GM12878 (cell line): ENCODE data around the gene IRF8. TPM values are rescaled to one million over a fixed set of nuclear protein-coding genes. Genes with fewer than 3 reads are reported as not detected.

Experiments used
- ATAC-seq: fragments of 200-7000 bp; cut with Tn5 transposase; 3 replicates; pipeline ENCODE4 v1.9.1; 2020; ENCODE audit warnings: mild to moderate bottlenecking, moderate library complexity
- BruUV-seq: library from RNA; stranded (reverse); fragments of 400-500 nt; replicated peaks from 2 replicates; lab custom pipeline; 2021; lab: Mats Ljungman, UMichigan
- CTCF ChIA-PET: fragments of 300-600 bp; sonication (Branson Sonifier 250); formaldehyde crosslinking; extraction: SDS; loops from one replicate; lab custom pipeline; 2021; ENCODE audit warnings: inconsistent platforms; lab: Yijun Ruan, JAX
- POLR2A ChIA-PET: fragments of 350-600 bp; formaldehyde crosslinking; extraction: SDS; loops from one replicate; lab custom pipeline; 2021; ENCODE audit warnings: inconsistent platforms; lab: Charles Lee
- RAD21 ChIA-PET: fragments of 300-600 bp; sonication (Branson Sonifier 250); formaldehyde crosslinking; loops from one replicate; lab custom pipeline; 2023; ENCODE audit warnings: antibody characterized with exemption; ENCODE audit not compliant: unreplicated experiment; lab: Charles Lee
- SMC1A ChIA-PET: fragments of 300-600 bp; sonication (Branson Sonifier 250); formaldehyde crosslinking; loops from one replicate; lab custom pipeline; 2023; ENCODE audit not compliant: unreplicated experiment, uncharacterized antibody; lab: Charles Lee
- DNase-seq: peaks from one replicate; pipeline ENCODE4 v3.0.0-alpha.2; 2011; ENCODE audit warnings: low read depth, low spot score
- FAIRE-seq: peaks from 3 replicates; lab custom pipeline; 2011; peaks lifted over from hg19 to GRCh38; lab: Jason Lieb, UNC
- H2AFZ ChIP-seq: 2 replicates; pipeline ENCODE4 v1.6.0; 2011; ENCODE audit warnings: low read depth, low read length, control low read depth; ENCODE audit not compliant: control insufficient read depth
- H3K27ac ChIP-seq: 2 replicates; pipeline ENCODE4 v1.5.1; 2011; ENCODE audit warnings: control low read depth; ENCODE audit not compliant: control insufficient read depth, insufficient read depth
- H3K27me3 ChIP-seq, 2 experiments: replicated peaks in 1 of 2; 2 replicates each; pipeline versions ENCODE4 v1.6.0 to v1.6.1; 2011; ENCODE audit warnings: low read length in 1 of 2; ENCODE audit not compliant: control insufficient read depth in 2 of 2, insufficient read depth in 2 of 2
- H3K36me3 ChIP-seq, 2 experiments: 2 replicates each; pipeline ENCODE4 v1.5.1; 2011; ENCODE audit warnings: low read length in 1 of 2; ENCODE audit not compliant: control insufficient read depth in 2 of 2, insufficient read depth in 2 of 2
- H3K4me1 ChIP-seq: 2 replicates; pipeline ENCODE4 v1.6.1; 2011; ENCODE audit warnings: mild to moderate bottlenecking, low read length, moderate library complexity, mixed read lengths; ENCODE audit not compliant: control insufficient read depth, insufficient read depth
- H3K4me2 ChIP-seq: 2 replicates; pipeline ENCODE4 v1.6.0; 2011; ENCODE audit warnings: control low read depth; ENCODE audit not compliant: control insufficient read depth, insufficient read depth
- H3K4me3 ChIP-seq: fragments of 200-600 bp; sonication (generic); 2 replicates; pipeline ENCODE4 v1.5.1; 2016
- H3K79me2 ChIP-seq: 2 replicates; pipeline ENCODE4 v1.6.0; 2011; ENCODE audit warnings: low read length; ENCODE audit not compliant: control insufficient read depth, insufficient read depth
- H3K9ac ChIP-seq: 2 replicates; pipeline ENCODE4 v1.8.0; 2011; ENCODE audit warnings: low read length, control low read depth, mixed read lengths; ENCODE audit not compliant: control insufficient read depth, insufficient read depth
- H3K9me3 ChIP-seq: replicated peaks from 3 replicates; pipeline ENCODE4 v1.5.1; 2011; ENCODE audit warnings: mild to moderate bottlenecking, low read length; ENCODE audit not compliant: control insufficient read depth, insufficient read depth
- H4K20me1 ChIP-seq: 2 replicates; pipeline ENCODE4 v1.6.0; 2011; ENCODE audit not compliant: control insufficient read depth, insufficient read depth
- ATF3 ChIP-seq: IDR thresholded peaks from 2 replicates; pipeline ENCODE4 v1.6.1; 2011; ENCODE audit warnings: low read depth, mild to moderate bottlenecking, low read length, moderate library complexity, borderline replicate concordance; ENCODE audit errors: extremely low read depth
- BHLHE40 ChIP-seq, 2 experiments: fragments of 450-650 bp in 1 of 2; IDR thresholded peaks; 2 replicates each; pipeline ENCODE4 v1.6.1; 2011 to 2017; ENCODE audit warnings: low read depth in 2 of 2, borderline replicate concordance in 1 of 2, improper control_type of control experiment in 1 of 2, low read length in 1 of 2, mild to moderate bottlenecking in 1 of 2
- CBX3 ChIP-seq: fragments of 200-600 bp; sonication (generic); IDR thresholded peaks from 2 replicates; pipeline ENCODE4 v1.6.1; 2016; ENCODE audit warnings: low read depth, borderline replicate concordance
- CBX5 ChIP-seq: sonication (generic); IDR thresholded peaks from 2 replicates; pipeline ENCODE4 v1.6.1; 2016; ENCODE audit warnings: low read depth, moderate library complexity, mild to moderate bottlenecking, inconsistent platforms
- ETV6 ChIP-seq, 2 experiments: fragments of 450-650 bp in 1 of 2; IDR thresholded peaks in 1 of 2; conservative IDR thresholded peaks in 1 of 2; 2 replicates each; pipeline ENCODE4 v1.6.1; 2014; ENCODE audit warnings: antibody characterized with exemption in 1 of 2, borderline replicate concordance in 1 of 2, low read depth in 1 of 2, mild to moderate bottlenecking in 1 of 2, moderate library complexity in 1 of 2
- HDAC2 ChIP-seq: fragments of 200-600 bp; sonication (generic); IDR thresholded peaks from 2 replicates; pipeline ENCODE4 v1.6.1; 2017
- HDAC6 ChIP-seq: fragments of 200-600 bp; sonication (generic); IDR thresholded peaks from one replicate; pipeline ENCODE4 v1.8.0; 2017; ENCODE audit warnings: antibody characterized with exemption; ENCODE audit not compliant: unreplicated experiment
- IRF3 ChIP-seq: fragments of 450-650 bp; IDR thresholded peaks from 2 replicates; pipeline ENCODE4 v1.6.1; 2014; ENCODE audit warnings: mild to moderate bottlenecking
- IRF4 ChIP-seq: IDR thresholded peaks from 2 replicates; pipeline ENCODE4 v1.6.1; 2011; ENCODE audit warnings: low read depth, low read length
- KAT2A ChIP-seq: conservative IDR thresholded peaks from 2 replicates; pipeline ENCODE4 v1.6.1; 2011; ENCODE audit warnings: low read depth, low read length; ENCODE audit not compliant: control insufficient read depth
- MEF2B ChIP-seq: fragments of 450-650 bp; IDR thresholded peaks from 2 replicates; pipeline ENCODE4 v1.6.1; 2018; ENCODE audit warnings: mild to moderate bottlenecking, moderate library complexity; ENCODE audit not compliant: partially characterized antibody, poor library complexity, severe bottlenecking
- NR2C1 ChIP-seq: fragments of 450-650 bp; IDR thresholded peaks from 2 replicates; pipeline ENCODE4 v1.6.1; 2017; ENCODE audit warnings: antibody characterized with exemption, mild to moderate bottlenecking, moderate library complexity
- RAD51 ChIP-seq: fragments of 450-650 bp; IDR thresholded peaks from 2 replicates; pipeline ENCODE4 v1.6.1; 2016; ENCODE audit warnings: moderate library complexity, mild to moderate bottlenecking, inconsistent platforms
- SKIL ChIP-seq: fragments of 450-650 bp; IDR thresholded peaks from 2 replicates; pipeline ENCODE4 v1.6.1; 2017; ENCODE audit warnings: mild to moderate bottlenecking, low read depth, inconsistent platforms; ENCODE audit not compliant: poor library complexity, severe bottlenecking
- SMAD5 ChIP-seq: IDR thresholded peaks from 2 replicates; pipeline ENCODE4 v1.6.1; 2016; ENCODE audit warnings: antibody characterized with exemption, low read depth
- TBL1XR1 ChIP-seq: IDR thresholded peaks from 2 replicates; pipeline ENCODE4 v1.6.1; 2012; ENCODE audit warnings: low read depth, low read length, improper control_type of control experiment
- ZNF622 ChIP-seq: fragments of 450-650 bp; IDR thresholded peaks from 2 replicates; pipeline ENCODE4 v1.6.1; 2017; ENCODE audit warnings: mild to moderate bottlenecking, inconsistent platforms
- WGBS: methylation state at CpG from one replicate; pipeline ENCODE4 v1.1.6; 2016; ENCODE audit warnings: low lambda C conversion rate; ENCODE audit not compliant: insufficient replicate concordance, insufficient coverage; ENCODE audit errors: missing lambda C conversion rate; 5-methylcytosine and 5-hydroxymethylcytosine counted together
- in situ Hi-C: fragments of 300-500 bp; cut with MboI; formaldehyde crosslinking; loops from 9 replicates; pipeline ENCODE4 v1.14.3; 2018; ENCODE audit warnings: mixed read lengths
- intact Hi-C: fragments of 100-400 bp; cut with micrococcal nuclease; formaldehyde crosslinking; loops from one replicate; pipeline ENCODE4 v1.14.2; 2022; ENCODE audit not compliant: unreplicated experiment
- polyA plus RNA-seq, 11 experiments: library from polyadenylated mRNA; depleted of rRNA in 4 of 11; unstranded in 6 of 11; stranded (reverse) in 5 of 11; fragments of >200 nt; fragmentation: Nextera tagmentation in 4 of 11; fragmentation: Illumina TruSeq in 1 of 11; extraction: Ambion mirVana in 4 of 11; extraction: Trizol in 1 of 11; gene quantifications; 1 replicate in 1 of 11; 2 replicates in 10 of 11; pipeline versions ENCODE4 v1.2.1 to v1.2.3, GENCODE V29; 2011 to 2016; ENCODE audit warnings: inconsistent platforms in 2 of 11, missing spikeins in 2 of 11, low read depth in 1 of 11
- total RNA-seq, 4 experiments: library from RNA; depleted of rRNA in 3 of 4; stranded (reverse); fragments of >200 nt in 3 of 4; fragmentation: Illumina TruSeq in 1 of 4; extraction: Trizol in 1 of 4; gene quantifications; 2 replicates each; pipeline versions ENCODE4 v1.2.1 to v1.2.3, GENCODE V29; 2013 to 2021

The IRF8 gene
- total and polyA plus RNA-seq, 10 of the 15 experiments (the other 5 are each of a cell fraction or from before 2014, with no cell fraction given) = 17.1 to 237 (median 172) TPM

- peak; percentile 33; the same call in 1 of the 2 replicates for TF ChIP-seq TBL1XR1
- TF ChIP-seq MEF2B = peak; percentile 98
Observed at GRCh38 chr16:85935974-85936760, 37.2 kb downstream of the IRF8 start (continued).

GRCh38 chr16:85936816-85937215, 37.9 kb downstream of the IRF8 start:
- Histone ChIP-seq H2AFZ (no peak overlapping the region; the same call in 1 of the 2 replicates), H3K36me3 (no peaks in the 10 kb centered on the region), H3K9ac (peak overlapping the region; percentile 73), H4K20me1 (no peaks in the 10 kb centered on the region), H3K9me3 (no peaks in the 10 kb centered on the region), H3K27me3 (no peaks in the 10 kb centered on the region), H3K4me2 (peak overlapping the region; percentile 92), H3K4me3 (no peak overlapping the region), H3K4me1 (peaks cover 47% of the 10 kb centered on the region), H3K27ac (peak overlapping the region; percentile 97), H3K79me2 (no peaks in the 10 kb centered on the region; the same call in 1 of the 2 replicates)
- in situ Hi-C loops (no loop called here), intact Hi-C loops (loop anchor here (1.0 to 2.0 kb wide), 3 partner anchors 10 to 74 kb away; no protein-coding TSS in a partner anchor)
- POLR2A ChIA-PET = interaction anchor here (1.2 to 2.5 kb wide), 5 partner anchors 10 to 61 kb away, joined by 3 to 15 read pairs (median 6); no protein-coding TSS in a partner anchor
- no peak; the same call in 2 of the 3 replicates for ATAC-seq
- CTCF ChIA-PET = interaction anchor here (0.8 to 4.0 kb wide), 7 partner anchors 19 to 79 kb away, joined by 3 to 20 read pairs (median 4); no protein-coding TSS in a partner anchor
- RAD21 ChIA-PET = interaction anchor here (1.1 to 1.5 kb wide), 3 partner anchors 30 to 74 kb away, joined by 3 to 5 read pairs (median 3); no protein-coding TSS in a partner anchor
- FAIRE-seq = no peak
- no peak for DNase-seq
- SMC1A ChIA-PET = interaction anchor here (0.5 to 4.6 kb wide), 6 partner anchors 9 to 87 kb away, joined by 3 to 45 read pairs (median 8); partner anchors contain the start of gene IRF8
- 15% methylated on average over 12 of the region's 12 CpGs for WGBS
- BruUV-seq = no TSS peak
- TF ChIP-seq RAD51 (no peak), KAT2A (no peak), ZNF622 (no peak), HDAC6 (no peak), IRF4 (peak; percentile 32; the same call in 1 of the 2 replicates), ATF3 (no peak), HDAC2 (no peak), CBX5 (no peak), IRF3 (no peak), NR2C1 (no peak), SKIL (no peak), ETV6 (conservative IDR thresholded peaks at IDR 0.05 in 1 of 2, IDR thresholded peaks at IDR 0.05 in 1 of 2; ENCODE audit: borderline replicate concordance in 1 of 2, low read depth in 1 of 2) (no peak), BHLHE40 (IDR thresholded peaks at IDR 0.05; ENCODE audit: borderline replicate concordance in 1 of 2, low read depth in 2 of 2, low read length in 1 of 2) (no peak), SMAD5 (no peak), CBX3 (no peak), TBL1XR1 (no peak)
